ENCODE data around the gene SAFB.

SAFB gene

DNA sequence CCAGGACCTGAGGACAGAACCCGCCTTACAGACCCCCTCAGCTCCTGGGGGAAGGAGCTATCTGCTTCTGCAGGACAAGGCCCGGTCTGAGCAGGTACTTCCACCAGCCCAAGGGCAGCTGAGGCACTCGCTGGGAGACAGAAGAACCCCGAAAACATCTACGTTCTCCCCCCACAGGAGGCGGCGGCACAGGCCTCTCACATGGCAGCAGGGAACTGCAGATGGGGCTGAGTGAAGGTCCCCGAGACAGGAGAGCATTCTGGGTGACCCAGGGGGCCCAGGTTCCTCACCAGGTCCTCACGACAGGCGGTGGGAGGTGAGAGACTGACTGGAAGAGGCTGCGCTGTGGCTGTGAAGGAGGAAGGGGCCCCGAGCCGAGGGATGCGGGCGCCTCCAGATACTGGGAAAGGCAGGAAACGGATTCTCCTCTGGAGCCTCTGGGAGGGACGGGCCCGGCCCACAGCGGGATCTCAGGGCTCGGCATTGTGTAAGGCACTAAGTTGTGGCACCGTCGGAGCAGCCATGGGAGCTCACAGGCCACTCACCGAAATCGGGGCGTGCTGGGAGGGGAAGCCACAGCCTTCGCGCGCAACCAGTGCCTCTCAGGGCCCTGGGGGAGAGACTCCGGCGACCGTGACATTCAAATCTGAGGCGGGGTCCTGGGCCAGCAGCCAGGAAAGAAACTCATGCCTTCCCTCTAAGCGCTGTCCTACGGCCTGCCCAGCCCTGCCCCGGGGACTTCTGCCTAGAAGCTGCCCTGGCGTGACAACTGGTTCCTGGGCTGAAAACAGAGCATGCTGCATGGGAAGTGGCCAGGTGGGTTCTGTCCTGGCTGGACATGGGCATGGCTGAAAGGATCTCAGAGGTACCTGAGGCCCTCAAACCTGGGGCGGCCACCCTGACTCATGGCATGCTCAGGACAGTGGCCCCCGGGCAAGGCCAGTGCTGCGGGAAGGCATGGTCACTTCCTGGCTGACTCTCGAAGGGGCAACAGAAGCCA, 81.2 kb downstream of the SAFB start:
- no peak for DNase-seq

DNA sequence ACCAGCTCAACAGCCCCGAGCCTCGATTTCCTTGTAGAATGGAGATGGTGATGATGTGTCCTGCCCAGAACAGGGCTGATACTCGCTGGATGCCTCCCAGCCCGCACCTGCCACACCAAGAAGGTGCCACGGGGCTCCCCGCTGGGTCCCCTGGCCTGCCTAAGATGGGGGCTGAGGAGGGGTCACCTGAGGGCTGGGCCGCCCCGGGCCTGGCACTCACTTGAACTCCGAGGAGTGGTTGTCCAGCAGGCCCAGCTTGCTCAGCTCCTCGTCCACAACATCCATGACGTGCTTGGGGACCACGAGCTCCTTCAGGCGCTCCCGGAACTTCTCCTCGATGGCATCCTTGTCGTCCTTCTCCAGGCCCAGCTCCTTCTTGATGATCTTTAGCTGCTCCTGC, 82.7 kb downstream of the SAFB start:
- DNase-seq, result no peak

DNA sequence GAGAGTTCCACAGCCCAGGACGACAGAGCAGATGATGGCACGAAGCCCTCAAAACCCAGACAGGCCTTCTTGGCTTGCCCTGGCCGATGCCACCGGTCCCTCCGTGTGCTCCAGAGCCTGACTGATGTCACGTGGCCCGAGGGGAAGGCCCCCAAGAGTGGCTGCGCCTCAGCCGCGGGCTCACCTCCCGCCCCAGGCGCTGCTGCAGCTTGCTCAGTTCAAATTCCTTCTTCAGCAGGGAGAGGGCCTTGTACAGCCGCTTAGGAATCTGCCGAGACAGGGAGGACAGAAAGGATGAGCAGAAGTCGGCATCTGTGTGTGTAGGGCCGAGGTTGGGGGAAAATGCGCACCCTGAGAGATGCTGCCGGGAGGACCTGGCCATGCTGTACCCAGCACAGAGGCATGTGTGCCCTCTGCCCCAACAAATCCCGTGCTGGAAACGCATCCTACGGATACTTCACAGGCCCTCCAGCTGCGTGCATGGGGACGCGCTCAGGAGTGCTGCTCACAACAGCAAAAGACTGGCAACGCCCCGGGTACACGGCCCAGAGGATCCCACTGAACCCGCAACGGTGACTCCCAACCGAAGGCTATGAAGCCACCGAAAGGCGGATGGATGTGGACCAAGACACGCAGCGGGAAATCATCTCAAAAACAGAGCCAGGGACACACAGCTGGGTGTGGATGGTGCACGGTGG, 84.1 kb downstream of the SAFB start:
- DNase-seq, result no peak

DNA sequence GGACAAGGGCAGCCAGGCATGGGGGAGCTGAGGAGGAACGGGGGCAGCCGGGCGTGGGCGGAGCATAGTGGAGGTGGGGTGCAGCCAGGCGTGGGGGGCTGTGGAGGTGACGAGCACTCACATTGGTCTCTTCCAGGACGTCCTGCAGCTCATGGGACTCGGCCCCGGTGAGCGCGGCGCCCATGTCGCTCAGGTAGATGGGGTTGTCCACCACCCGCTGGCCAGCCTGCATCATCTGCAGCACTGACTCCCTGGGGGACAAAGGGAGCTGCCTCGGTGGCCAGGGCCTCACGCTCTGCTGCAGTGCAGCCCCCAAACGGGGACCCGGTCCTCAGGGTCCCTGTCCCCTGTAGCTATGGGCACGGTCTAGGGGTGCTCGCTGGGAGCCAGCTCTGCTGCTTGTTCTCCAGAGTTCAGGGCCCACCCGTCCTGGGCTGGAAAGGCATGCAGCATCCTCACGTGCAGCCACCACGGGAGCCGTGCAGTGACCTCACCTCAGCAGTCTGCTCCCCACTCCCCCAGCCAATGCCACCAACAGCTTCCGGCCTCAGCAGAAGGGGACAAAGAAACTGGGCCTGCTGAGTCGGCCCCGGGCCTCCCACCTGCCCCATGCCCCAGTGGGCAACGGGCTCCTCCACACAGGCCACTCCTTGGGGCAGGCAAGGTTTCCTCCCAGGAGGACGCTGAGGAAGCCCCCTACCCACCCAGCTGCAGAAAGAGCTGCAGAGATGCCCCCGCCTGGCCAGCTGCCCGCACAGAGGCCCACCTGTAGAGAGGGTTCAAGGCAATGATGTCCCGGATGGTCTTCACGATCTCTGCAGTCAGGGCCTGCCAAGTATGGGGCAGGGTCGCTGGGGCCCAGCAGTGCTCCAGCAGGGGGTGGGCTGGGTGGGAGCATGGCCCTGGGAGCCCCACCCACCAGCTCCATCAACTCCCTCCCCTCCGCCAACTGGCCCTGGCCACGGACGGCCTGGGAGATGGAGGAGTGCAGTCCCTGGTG, 85.0 kb downstream of the SAFB start:
- DNase-seq, result no peak

DNA sequence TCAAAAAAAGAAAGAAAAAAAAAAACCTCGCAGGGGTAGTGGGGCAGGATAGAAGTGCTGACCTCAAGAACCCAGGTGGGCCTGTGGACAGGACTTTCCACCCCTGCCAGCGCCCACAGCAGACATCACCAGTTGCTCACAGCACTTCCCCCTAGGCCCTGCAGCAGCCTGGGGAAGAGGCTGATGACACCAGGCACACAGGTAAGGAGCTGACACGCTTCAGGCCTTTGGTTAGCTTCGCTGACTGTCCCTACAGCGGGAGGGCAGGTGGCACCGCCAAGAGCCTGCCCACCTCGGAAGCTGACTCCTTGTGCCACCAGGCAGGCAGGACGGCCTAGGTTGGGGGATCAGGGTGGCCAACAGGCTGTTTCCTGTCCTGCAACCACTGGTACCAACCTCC, 88.1 kb downstream of the SAFB start:
- no peak for DNase-seq

DNA sequence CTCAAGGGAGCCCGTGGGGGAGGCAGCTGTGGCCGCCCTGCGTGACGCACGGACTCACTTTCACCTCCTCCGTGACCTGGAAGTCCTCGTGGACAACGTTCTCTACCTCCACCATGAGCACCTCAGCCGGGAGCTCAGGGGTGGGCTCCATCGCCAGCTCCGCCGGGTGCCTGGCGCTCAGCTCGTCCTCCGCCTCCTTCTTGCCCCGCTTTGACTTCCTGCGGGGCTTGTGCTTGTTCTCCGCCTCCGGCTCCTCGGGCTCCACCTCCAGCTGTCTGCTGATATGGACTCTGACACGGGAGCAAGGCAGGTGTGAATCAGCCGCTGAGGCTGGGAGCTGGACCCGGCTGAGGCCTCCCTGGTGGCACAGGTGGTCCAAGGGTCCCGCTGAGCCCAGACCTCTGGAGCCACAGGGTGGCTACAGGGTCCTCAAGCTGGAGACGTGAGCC, 88.9 kb downstream of the SAFB start:
- no peak for DNase-seq

DNA sequence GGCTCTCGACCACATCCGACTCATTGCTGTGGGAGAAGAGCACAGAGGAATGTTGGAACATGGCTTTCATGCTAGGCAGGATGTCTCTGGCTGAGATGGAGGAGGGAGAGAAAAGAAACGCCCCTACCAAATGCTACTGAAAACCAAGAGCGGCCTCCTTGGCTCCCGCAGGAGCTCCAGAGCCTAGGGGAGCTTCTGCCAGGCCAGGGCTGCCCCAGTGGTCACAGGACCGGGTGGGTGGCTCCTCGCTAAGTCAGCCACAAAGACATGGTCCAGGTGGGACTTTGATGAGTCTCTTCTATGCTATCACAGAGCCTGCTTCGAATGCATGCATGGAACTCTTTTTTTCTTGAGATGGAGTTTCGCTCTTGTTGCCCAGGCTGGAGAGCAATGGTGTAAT, 90.3 kb downstream of the SAFB start:
- DNase-seq, result no peak

DNA sequence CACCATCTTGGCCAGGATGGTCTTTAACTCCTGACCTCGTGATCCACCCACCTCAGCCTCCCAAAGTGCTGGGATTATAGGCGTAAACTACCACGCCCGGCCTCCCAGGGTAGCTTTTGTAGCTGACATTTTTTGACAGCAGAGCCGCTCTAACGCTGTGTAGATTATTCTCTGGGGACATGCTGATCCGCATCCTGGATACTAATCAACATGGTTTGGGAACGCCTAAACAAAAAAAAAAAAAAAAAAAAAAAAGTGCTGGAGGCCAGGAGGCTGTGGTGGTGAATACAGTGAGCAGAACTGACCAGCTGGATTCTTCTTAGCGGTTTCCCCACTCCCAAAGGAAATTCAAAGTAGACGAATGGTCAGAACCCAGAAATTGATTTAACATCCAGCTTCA, 91.9 kb downstream of the SAFB start:
- no peak for DNase-seq

DNA sequence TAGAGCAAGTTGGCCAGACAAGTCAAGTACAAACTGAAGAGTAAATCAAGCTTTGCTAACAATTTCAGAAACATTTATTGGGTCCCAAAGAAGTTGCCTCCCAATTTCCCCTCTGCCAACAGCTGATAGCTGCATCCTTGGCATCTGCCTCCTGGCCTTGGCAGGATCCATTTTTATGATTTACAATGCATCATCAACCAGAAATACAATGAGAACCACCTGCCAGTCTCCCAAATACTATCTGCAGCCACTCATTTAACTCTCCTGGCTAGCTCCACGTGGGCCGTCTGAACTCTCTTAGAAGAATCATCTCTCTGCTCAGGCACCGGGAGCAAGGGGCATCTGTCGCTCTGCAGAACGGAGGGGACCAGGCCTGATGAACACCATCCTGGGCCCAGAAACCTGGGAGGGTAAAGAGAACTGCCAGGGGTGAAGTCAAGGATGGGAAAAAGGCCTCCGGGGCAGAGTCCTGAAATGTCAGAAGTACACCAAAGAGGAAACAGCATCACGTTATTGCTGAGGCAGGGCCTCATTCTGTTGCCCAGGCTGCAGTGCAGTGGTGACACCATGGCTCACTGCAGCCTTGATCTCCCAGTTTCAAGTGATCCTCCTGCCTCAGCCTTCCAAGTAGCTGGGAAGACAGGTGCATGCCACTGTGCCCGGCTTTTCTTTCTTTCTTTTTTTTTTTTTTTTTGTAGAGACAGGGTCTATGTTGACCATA, 94.5 kb downstream of the SAFB start:
- no peak for DNase-seq

Data from NCI-H1694 treated with DMSO at 0.1 percent for 48 hours (cell line).